ENCODE measurements around the gene TSC22D2. TPM values are rescaled to one million over a fixed set of nuclear protein-coding genes. Genes with fewer than 3 reads are reported as not detected.

TSC22D2 gene
- total and polyA plus RNA-seq, 2 donors (not counting 3 experiments of a cell fraction or from before 2014, with no cell fraction given) = 7.6 to 43.9 TPM

DNA sequence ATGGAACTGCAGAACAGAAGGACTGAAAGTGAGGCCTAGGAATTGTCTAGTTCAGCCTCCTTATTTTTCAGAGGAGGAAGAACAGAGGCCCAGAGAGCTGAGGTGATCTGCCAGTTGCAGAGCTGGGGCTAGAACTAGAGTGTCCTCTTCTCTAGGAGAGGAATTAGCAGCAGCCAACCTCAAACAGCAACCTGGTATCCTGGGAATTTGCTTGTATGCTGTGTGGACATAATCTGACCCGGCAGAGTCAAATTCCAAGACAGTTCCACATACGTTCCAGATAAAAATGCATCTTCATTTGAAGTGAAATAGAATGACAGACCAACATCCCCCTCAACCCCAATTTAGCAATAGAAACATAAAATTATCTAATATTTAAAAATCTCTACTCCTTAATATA is 13.5 kb upstream of the TSC22D2 start:
- Histone ChIP-seq H3K79me2 (ENCODE audit: control insufficient read depth, insufficient read depth, low read length) (no peaks in the 10 kb centered on the region), H3K4me1 (ENCODE audit: control insufficient read depth, extremely low read depth, insufficient read depth, low read length) (peaks cover 19% of the 10 kb centered on the region), H3K4me2 (ENCODE audit: insufficient read depth, low read length) (no peak overlapping the region), H3K36me3 (ENCODE audit: control insufficient read depth in 2 of 2, extremely low read depth in 1 of 2, insufficient read depth in 2 of 2, low read length in 2 of 2) (no peaks in the 10 kb centered on the region), H3K9ac (replicated peaks; ENCODE audit: extremely low read depth, insufficient read depth, low read length) (no peak overlapping the region), H3K27ac (ENCODE audit: insufficient read depth, low read depth, low read length) (no peak overlapping the region), H2AFZ (ENCODE audit: low read depth, low read length) (no peak overlapping the region), H4K20me1 (replicated peaks; ENCODE audit: control insufficient read depth, extremely low read depth, insufficient read depth, low read length) (no peaks in the 10 kb centered on the region), H3K4me3 (replicated peaks in 1 of 3; ENCODE audit: insufficient read depth in 1 of 3, low read depth in 1 of 3, low read length in 3 of 3) (no peak overlapping the region), H3K27me3 (ENCODE audit: control insufficient read depth in 2 of 2, insufficient read depth in 2 of 2, low read length in 2 of 2) (no peaks in the 10 kb centered on the region), H3K9me3 (replicated peaks; ENCODE audit: control insufficient read depth, insufficient read depth, low read length) (no peaks in the 10 kb centered on the region), H3K9me1 (replicated peaks; ENCODE audit: control insufficient read depth, extremely low read depth, insufficient read depth, low read length) (no peaks in the 10 kb centered on the region)
- DNase-seq (ENCODE audit: low read depth, low spot score) = no peak
- CTCF ChIA-PET = interaction anchor here (0.9 to 3.0 kb wide), 3 partner anchors 15 to 101 kb away, joined by 3 to 12 read pairs (median 4); no protein-coding TSS in a partner anchor
- dilution Hi-C loops (cut with MboI; ENCODE audit: extremely low pct_ligation_motif_present, low sequenced_read_pairs) = no loop called here
- TF ChIP-seq, protein P1, sequence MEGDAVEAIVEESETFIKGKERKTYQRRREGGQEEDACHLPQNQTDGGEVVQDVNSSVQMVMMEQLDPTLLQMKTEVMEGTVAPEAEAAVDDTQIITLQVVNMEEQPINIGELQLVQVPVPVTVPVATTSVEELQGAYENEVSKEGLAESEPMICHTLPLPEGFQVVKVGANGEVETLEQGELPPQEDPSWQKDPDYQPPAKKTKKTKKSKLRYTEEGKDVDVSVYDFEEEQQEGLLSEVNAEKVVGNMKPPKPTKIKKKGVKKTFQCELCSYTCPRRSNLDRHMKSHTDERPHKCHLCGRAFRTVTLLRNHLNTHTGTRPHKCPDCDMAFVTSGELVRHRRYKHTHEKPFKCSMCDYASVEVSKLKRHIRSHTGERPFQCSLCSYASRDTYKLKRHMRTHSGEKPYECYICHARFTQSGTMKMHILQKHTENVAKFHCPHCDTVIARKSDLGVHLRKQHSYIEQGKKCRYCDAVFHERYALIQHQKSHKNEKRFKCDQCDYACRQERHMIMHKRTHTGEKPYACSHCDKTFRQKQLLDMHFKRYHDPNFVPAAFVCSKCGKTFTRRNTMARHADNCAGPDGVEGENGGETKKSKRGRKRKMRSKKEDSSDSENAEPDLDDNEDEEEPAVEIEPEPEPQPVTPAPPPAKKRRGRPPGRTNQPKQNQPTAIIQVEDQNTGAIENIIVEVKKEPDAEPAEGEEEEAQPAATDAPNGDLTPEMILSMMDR (IDR thresholded peaks at IDR 0.05; ENCODE audit: extremely low read depth in 1 of 2, insufficient read depth in 1 of 2, low read depth in 1 of 2, low read length in 2 of 2) = no peak
- TF ChIP-seq MAX (IDR thresholded peaks at IDR 0.05; ENCODE audit: insufficient read depth, insufficient read length) (no peak), MYC (IDR thresholded peaks at IDR 0.05; ENCODE audit: low read depth, low read length) (no peak), POLR2A (IDR thresholded peaks at IDR 0.05; ENCODE audit: low read depth, low read length) (no peak), POLR2AphosphoS5 (IDR thresholded peaks at IDR 0.05; ENCODE audit: insufficient read depth, low read depth, low read length) (no peak), GATA2 (IDR thresholded peaks at IDR 0.05; ENCODE audit: insufficient read depth, insufficient read length, low read depth, low read length) (no peak), FOS (IDR thresholded peaks at IDR 0.05; ENCODE audit: borderline replicate concordance, insufficient read depth, low read length) (no peak), JUN (IDR thresholded peaks at IDR 0.05; ENCODE audit: borderline replicate concordance, insufficient read depth, insufficient read length, low read depth) (no peak), EZH2 (IDR thresholded peaks at IDR 0.05; ENCODE audit: borderline replicate concordance, low read depth, low read length, severe bottlenecking) (no peak)
- POLR2A ChIA-PET = no interaction called here
- intact Hi-C loops (cut with micrococcal nuclease) = no loop called here
- FAIRE-seq = no peak
- no TSS peak for BruUV-seq (replicated peaks)

Measured in endothelial cell of umbilical vein (primary cell).